HEK293 (cell line): ENCODE data around the gene KDF1.

Source experiments
- CTCF ChIA-PET: fragments of 350-600 bp; formaldehyde crosslinking; extraction: SDS; loops from one replicate; lab custom pipeline; 2021; ENCODE audit warnings: antibody characterized with exemption; lab: Yijun Ruan, JAX
- POLR2A ChIA-PET: fragments of 300-600 bp; formaldehyde crosslinking; extraction: SDS; loops from one replicate; lab custom pipeline; 2020; ENCODE audit warnings: antibody characterized with exemption, inconsistent platforms; lab: Yijun Ruan, JAX
- H3K27ac ChIP-seq: fragments of 200-500 bp; sonication (Bioruptor generic); 2 replicates; pipeline ENCODE4 v1.5.1; 2014; ENCODE audit warnings: low read depth, low read length, control low read depth, inconsistent platforms; ENCODE audit errors: extremely low read depth
- H3K36me3 ChIP-seq, 2 experiments: fragments of 200-500 bp in 1 of 2; sonication (Bioruptor generic) in 1 of 2; 1 replicate in 1 of 2; 2 replicates in 1 of 2; pipeline ENCODE4 v1.5.1; 2014 to 2017; ENCODE audit warnings: inconsistent platforms in 2 of 2, low read length in 2 of 2; ENCODE audit not compliant: control insufficient read depth in 2 of 2, insufficient read depth in 1 of 2
- H3K4me1 ChIP-seq: fragments of 200-500 bp; sonication (Bioruptor generic); 2 replicates; pipeline ENCODE4 v1.5.1; 2014; ENCODE audit warnings: mild to moderate bottlenecking, low read length, inconsistent platforms; ENCODE audit not compliant: control insufficient read depth, insufficient read depth
- H3K4me3 ChIP-seq: 2 replicates; pipeline ENCODE4 v1.5.1; 2011; ENCODE audit warnings: low read depth, mild to moderate bottlenecking, control low read depth, low read length, moderate library complexity
- H3K9me3 ChIP-seq: fragments of 200-500 bp; sonication (Bioruptor generic); 2 replicates; pipeline ENCODE4 v1.5.1; 2014; ENCODE audit warnings: low read depth, low read length, inconsistent platforms; ENCODE audit not compliant: control insufficient read depth, insufficient read depth
- GFI1B ChIP-seq: fragments of 450-650 bp; formaldehyde crosslinking; IDR thresholded peaks from 2 replicates; pipeline ENCODE4 v1.5.1; 2016; ENCODE audit warnings: missing biosample characterization, missing genetic modification characterization
- GLIS2 ChIP-seq: fragments of 450-650 bp; formaldehyde crosslinking; IDR thresholded peaks from 2 replicates; pipeline ENCODE4 v1.5.1; 2016; ENCODE audit warnings: missing biosample characterization, missing genetic modification characterization
- MZF1 ChIP-seq: fragments of 450-650 bp; formaldehyde crosslinking; IDR thresholded peaks from 2 replicates; pipeline ENCODE4 v1.5.1; 2017; ENCODE audit warnings: missing biosample characterization, missing genetic modification characterization, borderline replicate concordance
- PRDM1 ChIP-seq: fragments of 450-650 bp; formaldehyde crosslinking; IDR thresholded peaks from 2 replicates; pipeline ENCODE4; 2016; ENCODE audit warnings: missing biosample characterization, missing genetic modification characterization
- RBAK ChIP-seq: fragments of 450-650 bp; formaldehyde crosslinking; IDR thresholded peaks from 2 replicates; pipeline ENCODE4 v1.5.1; 2016; ENCODE audit warnings: missing biosample characterization, missing genetic modification characterization
- SP2 ChIP-seq: fragments of 450-650 bp; formaldehyde crosslinking; IDR thresholded peaks from 2 replicates; pipeline ENCODE4 v1.5.1; 2016; ENCODE audit warnings: missing biosample characterization, missing genetic modification characterization
- ZBTB20 ChIP-seq: fragments of 450-650 bp; formaldehyde crosslinking; IDR thresholded peaks from 2 replicates; pipeline ENCODE4 v1.5.1; 2016; ENCODE audit warnings: missing biosample characterization, missing genetic modification characterization
- ZBTB21 ChIP-seq: fragments of 450-650 bp; formaldehyde crosslinking; IDR thresholded peaks from 2 replicates; pipeline ENCODE4 v1.5.1; 2017; ENCODE audit warnings: missing biosample characterization, missing genetic modification characterization
- ZBTB7A ChIP-seq: fragments of 450-650 bp; formaldehyde crosslinking; IDR thresholded peaks from 2 replicates; pipeline ENCODE4 v1.5.1; 2016; ENCODE audit warnings: low read depth, missing biosample characterization, missing genetic modification characterization
- ZEB2 ChIP-seq: fragments of 450-650 bp; formaldehyde crosslinking; IDR thresholded peaks from 2 replicates; pipeline ENCODE4 v1.5.1; 2016; ENCODE audit warnings: missing biosample characterization, missing genetic modification characterization
- ZFP69B ChIP-seq: fragments of 450-650 bp; formaldehyde crosslinking; IDR thresholded peaks from 2 replicates; pipeline ENCODE4 v1.5.1; 2016; ENCODE audit warnings: missing biosample characterization, missing genetic modification characterization
- ZNF184 ChIP-seq: fragments of 450-650 bp; IDR thresholded peaks from 2 replicates; pipeline ENCODE4 v1.5.1; 2018; ENCODE audit warnings: missing biosample characterization, mild to moderate bottlenecking, missing genetic modification characterization
- ZNF2 ChIP-seq: fragments of 450-650 bp; formaldehyde crosslinking; IDR thresholded peaks from 2 replicates; pipeline ENCODE4 v1.5.1; 2016; ENCODE audit warnings: missing biosample characterization, missing genetic modification characterization
- ZNF221 ChIP-seq: fragments of 450-650 bp; formaldehyde crosslinking; IDR thresholded peaks from 2 replicates; pipeline ENCODE4 v1.5.1; 2017; ENCODE audit warnings: missing biosample characterization, missing genetic modification characterization, borderline replicate concordance
- ZNF311 ChIP-seq: fragments of 450-650 bp; formaldehyde crosslinking; IDR thresholded peaks from 2 replicates; pipeline ENCODE4 v1.5.1; 2017; ENCODE audit warnings: missing biosample characterization, missing genetic modification characterization, borderline replicate concordance
- ZNF335 ChIP-seq: fragments of 450-650 bp; formaldehyde crosslinking; conservative IDR thresholded peaks from 2 replicates; pipeline ENCODE4 v1.5.1; 2016; ENCODE audit warnings: missing biosample characterization, missing genetic modification characterization
- ZNF426 ChIP-seq: fragments of 450-650 bp; formaldehyde crosslinking; IDR thresholded peaks from 2 replicates; pipeline ENCODE4 v1.5.1; 2017; ENCODE audit warnings: missing biosample characterization, missing genetic modification characterization, mild to moderate bottlenecking, inconsistent platforms, moderate library complexity
- ZNF449 ChIP-seq: fragments of 450-650 bp; formaldehyde crosslinking; IDR thresholded peaks from 2 replicates; pipeline ENCODE4 v1.5.1; 2017; ENCODE audit warnings: missing biosample characterization, mild to moderate bottlenecking, missing genetic modification characterization, moderate library complexity
- ZNF473 ChIP-seq: fragments of 450-650 bp; formaldehyde crosslinking; IDR thresholded peaks from 2 replicates; pipeline ENCODE4 v1.5.1; 2017; ENCODE audit warnings: missing biosample characterization, missing genetic modification characterization
- ZNF518A ChIP-seq: fragments of 450-650 bp; formaldehyde crosslinking; conservative IDR thresholded peaks from 2 replicates; pipeline ENCODE4 v1.5.1; 2016; ENCODE audit warnings: low read depth, missing biosample characterization, missing genetic modification characterization
- ZNF529 ChIP-seq: fragments of 450-650 bp; formaldehyde crosslinking; IDR thresholded peaks from 2 replicates; pipeline ENCODE4 v1.5.1; 2017; ENCODE audit warnings: missing genetic modification characterization, missing biosample characterization; ENCODE audit not compliant: insufficient replicate concordance
- ZNF639 ChIP-seq: fragments of 450-650 bp; formaldehyde crosslinking; IDR thresholded peaks from 2 replicates; pipeline ENCODE4 v1.5.1; 2016; ENCODE audit warnings: missing biosample characterization, missing genetic modification characterization
- ZNF660 ChIP-seq: fragments of 450-650 bp; IDR thresholded peaks from 2 replicates; pipeline ENCODE4 v1.5.1; 2018; ENCODE audit warnings: missing biosample characterization, mild to moderate bottlenecking, missing genetic modification characterization

The KDF1 gene

GRCh38 chr1:26921126-26921539 is 39.1 kb downstream of the KDF1 start:
- CTCF ChIA-PET: interaction anchor here (0.6 kb wide), 1 partner anchor 1906 kb away, joined by 3 read pairs; no protein-coding TSS in a partner anchor
- H3K4me1 ChIP-seq: peaks cover 7% of the 10 kb centered on the region
- H3K4me3 ChIP-seq: peak overlapping the region; percentile 13
- TF ChIP-seq ZNF2 (0 out of 2 replicates have a peak, but pooled peaks have one; percentile 9), ZNF184 (tag by site-specific recombination) (no peak), ZEB2 (no peak), ZFP69B (tag by site-specific recombination) (no peak), MZF1 (tag by site-specific recombination) (no peak), ZNF311 (tag by site-specific recombination) (no peak), ZNF335 (tag by site-specific recombination) (peak; percentile 83), ZNF660 (tag by site-specific recombination) (0 out of 2 replicates have a peak, but pooled peaks have one; percentile 23), ZBTB21 (no peak), ZNF529 (no peak), ZNF639 (tag by site-specific recombination) (no peak), ZNF473 (no peak), RBAK (tag by site-specific recombination) (no peak), ZNF426 (tag by site-specific recombination) (no peak)
- TF ChIP-seq, all 188 proteins: peak for 3
- POLR2A ChIA-PET: interaction anchor here (0.6 to 1.4 kb wide), 4 partner anchors 8 to 56 kb away, joined by 3 to 8 read pairs (median 5); partner anchors contain the start of genes GPATCH3 and GPN2
- Histone ChIP-seq H3K27ac (no peak overlapping the region), H3K9me3 (no peaks in the 10 kb centered on the region), H3K36me3 (peaks cover 27 to 34% of the 10 kb centered on the region in 2 experiments; a peak in 2 of 3 replicates)

- no peaks in the 10 kb centered on the region for H3K9me3 ChIP-seq
- ChIA-PET CTCF (interaction anchor here (0.6 kb wide), 1 partner anchor 748 kb away, joined by 3 read pairs; no protein-coding TSS in a partner anchor), POLR2A (no interaction called here)
- no peaks in the 10 kb centered on the region for H3K36me3 ChIP-seq
- no peak overlapping the region for H3K4me3 ChIP-seq
- peaks cover 8% of the 10 kb centered on the region for H3K4me1 ChIP-seq
- TF ChIP-seq GFI1B (tag by site-specific recombination): no peak
- TF ChIP-seq ZNF449: peak; percentile 49; the same call in 1 of the 2 replicates
- no peak overlapping the region for H3K27ac ChIP-seq
These were observed 44.9 kb downstream of the KDF1 start for GRCh38 chr1:26915204-26915842.

- ChIA-PET CTCF (interaction anchor here (0.5 to 1.5 kb wide), 2 partner anchors 15 to 405 kb away, joined by 4 read pairs; no protein-coding TSS in a partner anchor), POLR2A (interaction anchor here (0.9 to 1.2 kb wide), 3 partner anchors 8 to 26 kb away, joined by 3 to 4 read pairs (median 3); partner anchors contain the start of genes GPATCH3 and NUDC)
- Histone ChIP-seq H3K9me3 (no peaks in the 10 kb centered on the region), H3K27ac (peak within 1 kb of the TSS; percentile 45; the same call in 1 of the 2 replicates), H3K4me1 (peaks cover 8% of the 10 kb centered on the region), H3K4me3 (no peak within 1 kb of the TSS), H3K36me3 (no peaks in the 10 kb centered on the region)
- TF ChIP-seq SP2 (peak; percentile 30; the same call in 1 of the 2 replicates), ZBTB7A (no peak), ZBTB20 (tag by site-specific recombination) (peak; percentile 77), PRDM1 (no peak), GLIS2 (peak; percentile 51), ZNF518A (tag by site-specific recombination) (peak; percentile 43), ZNF221 (tag by site-specific recombination) (no peak)
These were observed 46.3 kb downstream of the KDF1 start, which contains the start of gene NR0B2 for GRCh38 chr1:26913754-26914619. NR0B2 (minus strand) TSS chr1:26913975; CDS start chr1:26913940, 35 bp downstream.
